HK-2 (cell line): Measurements from ENCODE around the gene ASCL2.
A peak's percentile ranks its signal among the peaks of the same experiment; 100 is the strongest.

ENCODE experiments used
- DNase-seq: peaks from one replicate; pipeline ENCODE4 v3.0.0-alpha.2; 2018; ENCODE audit not compliant: unreplicated experiment

The ASCL2 gene

DNA sequence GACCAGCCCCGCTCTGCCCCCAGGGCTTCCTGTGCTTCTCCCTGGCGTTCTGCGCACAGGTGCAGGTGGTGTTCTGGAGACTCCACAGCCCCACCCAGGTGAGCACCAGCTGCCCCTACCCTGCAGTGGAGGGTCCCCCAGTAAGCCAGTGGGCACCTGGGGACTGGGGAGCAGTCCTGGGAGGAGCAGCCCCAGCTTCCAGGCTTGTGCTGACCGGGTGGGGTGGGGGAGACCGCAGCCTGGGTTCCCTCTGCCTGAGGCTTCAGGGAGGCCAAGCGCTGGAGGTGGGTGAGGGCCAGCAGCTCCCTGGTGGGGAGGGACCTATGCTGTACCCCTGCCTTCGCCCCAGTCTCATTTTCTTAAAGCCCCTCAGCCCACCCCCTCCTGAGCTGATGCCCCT, 38.3 kb upstream of the ASCL2 start:
- DNase-seq: no peak

DNA sequence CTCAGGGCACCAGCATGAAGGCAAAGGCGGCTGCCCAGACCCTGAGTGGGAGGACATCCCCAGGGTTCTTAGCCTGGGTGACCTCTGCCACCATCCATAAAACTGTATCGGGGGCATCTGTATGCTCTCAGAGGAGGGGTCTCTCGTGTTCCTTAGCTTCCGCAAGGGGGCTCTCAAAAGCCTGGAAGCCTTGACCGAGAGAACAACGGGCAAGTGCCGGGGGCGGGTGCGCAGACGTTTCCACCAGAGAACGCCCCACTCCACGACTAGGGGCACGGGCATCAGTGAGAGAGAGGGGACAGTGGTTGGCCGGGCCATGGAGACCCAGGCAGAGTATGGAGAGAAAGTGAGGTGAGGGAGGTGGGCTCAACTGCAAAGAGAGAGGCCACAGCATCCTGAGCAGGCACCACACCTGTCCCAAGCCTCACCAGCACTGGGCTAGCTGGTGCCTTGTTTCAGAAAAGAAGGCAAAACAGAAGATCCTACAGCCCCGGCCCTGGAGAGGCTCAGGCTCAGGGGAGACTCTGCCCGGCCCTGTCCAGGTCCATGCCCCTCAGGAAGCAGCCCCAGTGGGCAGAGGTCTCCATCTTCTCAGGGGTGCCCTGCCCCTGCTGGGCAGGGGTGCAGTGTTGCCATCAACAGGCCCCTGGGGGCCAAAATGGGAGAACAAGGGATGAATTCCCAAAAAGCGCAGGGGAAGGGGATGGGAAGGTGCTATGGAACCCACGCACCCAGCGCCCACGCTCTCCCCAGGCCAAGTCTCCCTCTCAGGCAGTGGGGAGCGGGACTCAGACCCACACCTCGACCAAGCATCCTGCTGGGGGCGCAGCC, 37.3 kb upstream of the ASCL2 start:
- no peak for DNase-seq

DNA sequence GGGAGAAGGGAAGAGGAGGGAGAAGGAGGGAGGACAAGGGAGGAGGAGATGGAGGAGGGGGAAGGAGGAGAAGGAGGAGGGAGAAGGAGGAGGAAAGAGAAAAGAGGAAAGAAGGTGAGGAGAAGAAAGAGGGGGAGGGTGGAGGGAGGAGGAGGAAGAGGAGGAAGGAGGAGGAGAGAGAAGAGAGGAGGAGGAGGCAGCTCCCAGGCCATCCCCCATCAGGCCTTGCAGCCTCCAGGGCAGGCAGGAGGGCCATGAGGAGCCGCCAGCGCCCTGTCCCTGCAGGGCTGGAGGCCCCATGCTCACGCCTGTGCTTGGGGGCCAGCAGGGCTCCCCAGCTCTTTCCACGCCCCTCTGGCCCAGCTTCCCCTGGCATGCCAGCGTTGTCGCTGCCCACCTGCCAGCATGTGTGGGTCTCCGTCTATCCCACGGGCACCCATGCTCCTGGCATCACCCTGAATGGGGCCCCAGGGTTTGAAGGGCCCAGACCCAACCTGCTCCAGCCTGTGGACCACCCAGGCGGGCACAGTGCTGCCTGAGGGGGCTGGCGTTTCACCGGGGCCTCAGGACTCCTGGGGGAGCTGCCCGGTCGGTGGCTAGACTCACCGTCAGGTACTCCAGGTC, 36.6 kb upstream of the ASCL2 start:
- no peak for DNase-seq

DNA sequence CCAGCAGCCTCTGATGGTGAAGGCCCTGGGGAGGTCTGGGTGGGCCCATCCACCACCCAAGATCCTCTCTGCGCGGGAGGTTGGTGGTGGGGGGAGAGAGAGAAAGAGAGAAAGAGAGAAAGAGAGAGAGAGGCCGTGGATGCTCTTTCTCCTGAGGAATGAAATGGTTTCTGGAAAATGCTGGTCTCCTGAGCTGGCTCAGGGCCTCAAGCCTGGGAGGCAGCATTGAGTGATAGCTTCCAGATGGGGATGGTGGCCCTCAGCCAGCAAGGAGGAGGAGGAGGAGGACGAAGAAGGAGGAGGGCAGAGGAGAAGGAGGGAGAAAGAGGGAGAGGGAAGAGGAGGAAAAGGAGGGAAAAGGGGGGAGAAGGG, 36.0 kb upstream of the ASCL2 start:
- no peak for DNase-seq

DNA sequence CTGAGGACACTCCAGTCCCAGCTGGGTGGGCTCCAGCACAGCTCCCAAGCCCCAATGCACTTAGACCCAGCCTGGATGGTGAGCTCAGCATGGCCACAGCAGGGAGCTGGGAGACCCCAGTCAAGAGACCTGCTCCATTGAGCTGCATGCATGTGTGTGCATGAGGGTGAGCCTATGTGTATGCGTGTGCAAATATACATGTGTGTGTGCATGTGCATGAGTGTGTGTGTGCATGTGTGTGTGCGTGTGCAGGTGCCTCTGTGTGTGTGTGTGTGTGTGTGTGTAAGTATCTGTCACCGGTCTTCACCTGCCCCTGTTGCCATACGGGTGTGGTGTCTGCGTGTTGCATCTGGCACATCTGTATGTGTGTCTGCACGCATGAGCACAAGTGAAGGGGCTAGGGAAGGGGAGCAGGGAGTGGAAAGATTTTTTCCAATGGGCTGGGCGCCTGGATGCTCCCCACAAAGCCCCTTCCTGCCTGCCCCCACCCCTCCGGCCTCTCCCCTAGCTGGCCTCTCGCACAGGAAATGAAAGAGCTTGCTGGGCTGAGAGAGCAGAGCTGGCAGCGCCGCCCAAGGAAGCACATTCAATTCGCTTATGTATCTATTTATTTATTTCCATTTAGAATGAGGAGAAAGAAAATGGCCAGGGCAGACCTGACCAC, 35.5 kb upstream of the ASCL2 start:
- no peak for DNase-seq

DNA sequence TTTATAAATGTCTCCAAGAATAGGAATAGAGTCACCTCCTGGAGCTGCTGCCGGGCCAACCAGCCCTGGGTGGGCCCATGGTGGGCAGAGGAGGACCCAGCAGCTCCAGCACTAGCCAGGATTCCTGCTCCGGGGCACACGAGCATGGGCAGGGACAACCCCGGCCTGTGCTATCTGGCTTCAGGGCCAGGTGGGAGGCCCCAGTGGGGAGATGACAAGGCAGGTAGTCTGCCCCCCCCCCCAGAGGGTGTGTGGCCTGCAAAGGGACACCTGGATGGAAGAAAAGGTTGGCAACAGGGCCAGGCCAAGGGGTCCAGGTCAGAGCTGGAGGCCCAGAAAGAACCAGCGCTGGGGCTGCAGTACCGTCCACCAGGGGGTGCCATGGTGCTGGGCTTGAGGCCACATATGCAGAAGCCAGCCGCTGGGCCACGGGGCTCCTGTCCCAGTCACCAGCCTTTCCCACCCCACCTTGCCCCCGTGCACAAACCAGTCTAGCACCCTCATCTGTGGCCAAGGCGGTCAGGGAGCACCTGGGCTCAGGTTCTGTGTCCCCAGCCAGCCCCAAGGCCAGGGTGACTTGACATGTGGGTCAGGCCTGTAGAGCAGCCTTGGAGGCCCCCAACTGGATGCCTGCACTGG, 34.9 kb upstream of the ASCL2 start:
- DNase-seq: peak; percentile 65

DNA sequence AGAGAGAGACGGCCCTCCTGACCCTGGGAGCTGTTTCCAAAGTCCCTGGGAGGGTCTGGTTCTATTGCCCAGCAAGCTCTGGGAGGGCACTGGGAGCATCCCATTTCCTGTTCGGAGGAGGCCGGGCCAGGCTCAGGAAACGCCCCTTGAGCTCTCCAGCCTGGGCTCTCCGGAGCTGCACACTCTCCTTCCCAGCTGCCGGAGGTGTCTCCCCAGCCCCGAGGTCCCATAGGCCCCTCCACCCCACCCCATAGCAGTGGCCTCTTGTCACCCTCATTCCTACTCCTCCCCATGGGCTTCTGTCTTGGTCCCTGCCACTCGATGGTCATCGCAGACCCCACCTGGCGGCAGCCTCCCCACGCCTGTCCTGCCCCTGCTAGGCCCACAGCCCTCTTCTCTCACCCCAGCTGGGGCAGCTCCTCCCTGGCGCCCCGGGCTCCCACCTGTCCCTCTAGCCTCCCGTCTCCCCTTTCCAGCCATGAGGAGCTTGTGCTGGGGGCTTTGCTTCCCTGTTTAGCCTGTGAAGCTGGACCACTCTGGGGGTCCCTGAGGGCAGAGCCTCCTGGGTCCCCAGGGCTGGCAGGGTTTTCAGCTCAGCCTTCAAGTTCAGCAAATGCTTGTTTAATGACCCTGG, 34.2 kb upstream of the ASCL2 start:
- DNase-seq: no peak

DNA sequence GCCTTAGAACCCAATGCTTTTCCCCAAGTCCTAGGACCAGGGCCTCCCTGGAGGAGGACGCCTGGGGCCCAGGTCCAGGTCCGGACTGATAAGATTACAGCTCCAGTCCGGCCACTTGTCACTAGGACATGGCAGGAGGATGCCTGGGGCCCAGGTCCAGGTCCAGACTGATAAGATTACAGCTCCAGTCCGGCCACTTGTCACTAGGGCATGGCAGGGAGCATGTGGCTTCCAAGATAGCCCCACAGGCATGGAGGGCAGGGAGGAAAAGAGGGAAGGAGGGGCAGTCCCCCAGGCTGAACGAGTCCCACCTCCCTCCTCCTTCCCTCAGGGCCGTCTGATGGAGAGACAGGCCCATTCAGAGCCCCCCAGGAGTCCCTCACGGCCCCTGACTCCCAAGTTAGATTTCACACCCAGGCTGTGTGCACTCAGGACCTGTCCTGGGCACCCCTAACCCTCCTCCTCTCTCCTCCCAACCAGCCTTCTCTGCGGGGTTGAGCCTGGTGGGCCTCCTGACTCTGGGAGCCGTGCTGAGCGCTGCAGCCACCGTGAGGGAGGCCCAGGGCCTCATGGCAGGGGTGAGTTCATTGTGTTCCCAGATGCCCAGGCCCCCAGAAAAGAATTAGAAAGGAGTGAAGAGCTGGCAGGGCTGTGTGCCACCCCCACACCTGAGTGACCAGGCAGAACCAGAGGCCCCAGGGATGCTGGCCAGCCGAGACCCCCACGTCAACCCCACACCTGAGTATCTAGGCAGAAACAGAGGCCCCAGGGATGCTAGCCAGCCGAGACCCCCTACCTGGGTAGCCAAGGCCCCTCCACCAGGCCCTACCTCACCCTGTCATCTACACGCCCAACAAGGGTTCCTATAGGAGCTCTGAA, 33.5 kb upstream of the ASCL2 start:
- DNase-seq: no peak

DNA sequence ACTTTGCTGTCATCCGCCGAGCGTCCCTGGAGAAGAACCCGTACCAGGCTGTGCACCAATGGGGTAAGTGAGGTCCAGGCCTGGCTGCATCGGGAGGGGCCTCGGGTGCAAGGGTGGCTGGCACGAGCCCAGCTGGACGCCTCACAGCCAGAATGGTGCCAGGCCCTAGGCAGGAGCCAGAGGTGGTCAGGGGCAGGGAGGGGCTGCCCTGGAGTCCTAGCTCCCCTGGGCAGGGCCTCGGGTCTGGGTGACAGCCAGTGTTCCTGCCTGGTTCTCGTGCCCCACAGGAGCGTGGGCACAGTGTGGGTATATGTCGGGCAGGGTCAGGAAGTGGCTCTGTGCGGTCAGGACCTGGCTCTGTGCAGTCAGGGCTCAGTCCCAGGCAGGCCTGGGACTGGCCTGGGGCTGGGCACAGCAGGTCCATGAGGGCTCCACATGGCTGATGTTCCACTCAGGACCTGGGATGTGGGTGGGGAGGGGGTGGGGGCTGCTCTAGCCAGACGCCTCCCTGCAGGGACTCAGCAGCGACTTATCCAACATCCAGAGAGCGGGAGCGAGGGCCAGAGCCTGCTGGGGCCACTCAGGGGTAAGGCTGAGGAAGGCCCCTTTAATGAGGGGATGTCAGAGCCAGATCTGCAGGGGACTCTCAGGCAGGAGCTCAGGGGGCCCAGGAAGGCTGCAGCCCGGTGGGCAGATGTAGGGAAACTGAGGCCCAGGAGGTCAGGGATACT, 32.7 kb upstream of the ASCL2 start:
- no peak for DNase-seq

DNA sequence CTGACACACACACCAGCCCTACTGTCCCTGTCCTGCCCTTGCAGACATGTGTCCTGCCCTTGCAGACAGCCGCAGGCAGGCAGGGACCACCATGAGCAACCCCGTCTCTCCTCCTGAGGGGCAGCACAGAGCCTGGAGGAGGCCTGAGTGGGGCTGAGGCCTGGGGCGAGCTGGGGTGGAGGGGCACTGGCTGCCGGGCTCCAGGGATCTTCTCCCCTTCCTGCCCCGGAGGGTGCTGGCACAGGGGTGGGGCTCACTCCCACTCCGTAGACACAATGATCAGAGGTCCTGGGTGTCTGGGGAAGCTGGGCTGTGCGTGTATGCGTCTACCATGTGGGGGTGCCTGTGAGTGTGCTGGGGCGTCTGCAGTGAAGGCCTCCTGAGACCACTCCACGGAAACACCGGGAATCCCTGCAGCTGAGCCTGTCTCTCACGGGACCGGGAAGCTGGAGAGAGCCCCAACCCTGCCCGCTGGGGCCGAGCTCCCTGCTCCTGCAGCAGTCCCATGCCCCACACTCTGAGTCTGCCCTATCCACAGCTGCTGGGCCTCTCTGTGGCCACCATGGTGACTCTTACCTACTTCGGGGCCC, 32.0 kb upstream of the ASCL2 start:
- no peak for DNase-seq

DNA sequence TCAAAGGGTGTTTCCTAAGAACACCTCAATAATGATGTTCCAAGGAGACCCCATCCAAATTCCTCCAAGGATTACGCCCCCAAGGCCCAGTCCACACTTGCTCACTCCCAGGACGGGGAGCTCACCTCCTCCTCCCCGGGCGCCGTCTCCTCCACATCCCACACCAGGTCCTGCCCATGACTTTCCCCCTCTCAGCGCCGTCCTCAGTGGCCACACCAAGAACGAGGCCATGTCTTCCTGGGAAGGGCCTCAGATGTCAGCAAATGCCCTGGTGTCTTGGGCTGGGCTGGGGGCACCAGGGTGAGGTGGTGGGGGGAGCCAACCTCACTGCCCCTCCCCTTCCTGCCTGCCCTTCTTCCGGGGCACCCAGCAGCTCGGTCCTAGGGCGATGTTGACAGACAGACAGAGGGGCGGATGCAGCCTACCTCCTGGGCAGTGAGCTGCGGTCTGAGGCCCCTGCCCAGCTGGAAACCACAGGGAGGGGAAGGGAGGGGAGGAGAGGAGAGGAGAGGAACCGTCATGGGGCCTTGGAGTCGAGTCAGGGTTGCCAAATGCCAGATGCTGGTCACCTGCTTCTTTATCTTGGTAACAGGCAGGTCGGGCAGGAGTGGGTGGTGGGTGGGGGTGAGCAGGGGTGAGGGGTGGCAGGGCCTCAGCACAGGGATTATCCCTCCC, 31.4 kb upstream of the ASCL2 start, which contains the start of the genes C11orf21 and TSPAN32:
C11orf21 (minus strand) TSS at position 288 of the 675 bp plus-strand sequence; CDS start at position 178, 110 bp downstream.
TSPAN32 (plus strand) TSS at position 383 of the 675 bp plus-strand sequence; CDS start at position 520, 137 bp downstream.
- peak; percentile 53 for DNase-seq

DNA sequence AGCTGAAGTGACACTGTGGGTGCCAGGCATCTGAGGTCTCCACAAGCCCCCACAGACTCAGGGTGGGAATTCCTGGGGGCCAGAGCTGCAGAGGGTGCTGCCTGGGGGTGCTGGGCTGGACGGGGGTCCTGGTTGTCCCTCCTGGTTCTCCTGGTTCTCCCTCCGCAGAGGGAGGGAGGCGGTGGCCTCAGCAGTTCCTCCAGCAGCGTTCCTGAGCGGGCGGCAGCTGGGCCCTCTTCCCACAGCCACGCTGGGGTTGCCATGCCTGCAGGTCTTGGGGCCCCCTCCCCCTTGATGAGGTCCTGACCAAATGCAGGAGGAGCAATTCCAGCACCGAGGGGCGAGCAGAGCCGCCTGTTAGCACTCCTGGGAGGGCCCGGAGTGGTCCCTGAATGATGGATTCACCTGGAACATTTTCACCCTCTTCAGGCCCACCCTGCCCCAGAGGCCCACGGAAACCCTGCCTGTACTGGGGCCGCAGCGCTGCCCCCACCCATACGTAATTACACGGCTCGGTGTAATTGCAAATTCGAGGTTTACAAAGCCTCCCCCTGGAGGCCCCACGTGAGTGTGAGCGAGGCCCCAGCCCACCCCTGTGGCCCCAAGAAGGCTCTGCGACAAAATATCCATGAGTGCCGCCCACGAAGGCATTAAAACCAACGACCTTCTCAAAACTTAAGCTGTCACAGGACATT, 30.7 kb upstream of the ASCL2 start:
- DNase-seq: no peak

DNA sequence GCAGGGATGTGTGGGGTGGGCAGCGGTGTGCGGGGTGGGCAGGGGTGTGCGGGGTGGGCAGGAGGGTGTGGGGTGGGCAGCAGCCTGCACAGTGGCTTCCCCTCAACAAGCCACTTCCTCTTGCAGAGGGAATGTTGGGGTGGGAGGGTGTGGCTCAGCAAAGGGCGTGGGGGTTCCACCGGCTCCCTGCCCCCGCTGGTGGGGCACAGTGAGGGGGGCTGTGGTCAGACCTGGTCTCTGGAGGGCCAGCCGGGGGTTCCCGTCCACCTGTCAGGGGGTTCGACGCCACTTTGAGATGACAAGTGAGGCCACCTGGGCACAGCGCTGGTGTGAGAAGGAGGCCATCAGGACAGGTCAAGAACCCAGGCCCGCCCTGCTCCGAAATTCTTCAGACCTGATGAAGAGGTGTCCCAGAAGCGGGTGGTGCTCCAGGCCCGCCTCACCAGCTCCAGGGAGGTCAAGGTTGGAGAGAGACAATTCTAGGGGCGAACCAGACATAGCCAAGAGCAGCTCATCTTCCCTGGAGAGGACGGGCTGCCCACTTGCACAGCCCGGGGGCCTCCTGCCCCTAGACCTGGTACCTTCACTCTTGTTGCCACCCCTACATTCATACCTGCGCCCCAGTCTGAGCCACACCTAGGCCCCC, 30.0 kb upstream of the ASCL2 start:
- DNase-seq: no peak

DNA sequence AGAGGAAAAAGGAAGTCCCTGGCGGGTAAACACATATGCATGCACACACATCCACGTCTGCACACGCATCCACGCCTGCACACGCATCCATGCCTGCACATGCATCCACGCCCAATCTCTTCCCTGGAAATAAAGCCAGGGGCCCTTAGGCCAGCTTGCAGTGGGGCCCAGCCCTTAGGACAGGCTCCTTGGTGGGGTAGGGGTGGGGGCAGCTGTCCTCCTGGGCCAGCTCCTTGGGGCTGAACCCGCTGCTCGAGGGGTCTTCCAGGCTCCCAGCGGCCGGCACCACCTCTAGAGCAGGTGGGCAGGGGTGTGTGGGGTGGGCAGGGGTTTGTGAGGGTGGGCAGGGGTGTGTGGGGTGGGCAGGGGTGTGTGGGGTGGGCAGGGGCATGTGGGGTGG, 29.4 kb upstream of the ASCL2 start:
- no peak for DNase-seq

DNA sequence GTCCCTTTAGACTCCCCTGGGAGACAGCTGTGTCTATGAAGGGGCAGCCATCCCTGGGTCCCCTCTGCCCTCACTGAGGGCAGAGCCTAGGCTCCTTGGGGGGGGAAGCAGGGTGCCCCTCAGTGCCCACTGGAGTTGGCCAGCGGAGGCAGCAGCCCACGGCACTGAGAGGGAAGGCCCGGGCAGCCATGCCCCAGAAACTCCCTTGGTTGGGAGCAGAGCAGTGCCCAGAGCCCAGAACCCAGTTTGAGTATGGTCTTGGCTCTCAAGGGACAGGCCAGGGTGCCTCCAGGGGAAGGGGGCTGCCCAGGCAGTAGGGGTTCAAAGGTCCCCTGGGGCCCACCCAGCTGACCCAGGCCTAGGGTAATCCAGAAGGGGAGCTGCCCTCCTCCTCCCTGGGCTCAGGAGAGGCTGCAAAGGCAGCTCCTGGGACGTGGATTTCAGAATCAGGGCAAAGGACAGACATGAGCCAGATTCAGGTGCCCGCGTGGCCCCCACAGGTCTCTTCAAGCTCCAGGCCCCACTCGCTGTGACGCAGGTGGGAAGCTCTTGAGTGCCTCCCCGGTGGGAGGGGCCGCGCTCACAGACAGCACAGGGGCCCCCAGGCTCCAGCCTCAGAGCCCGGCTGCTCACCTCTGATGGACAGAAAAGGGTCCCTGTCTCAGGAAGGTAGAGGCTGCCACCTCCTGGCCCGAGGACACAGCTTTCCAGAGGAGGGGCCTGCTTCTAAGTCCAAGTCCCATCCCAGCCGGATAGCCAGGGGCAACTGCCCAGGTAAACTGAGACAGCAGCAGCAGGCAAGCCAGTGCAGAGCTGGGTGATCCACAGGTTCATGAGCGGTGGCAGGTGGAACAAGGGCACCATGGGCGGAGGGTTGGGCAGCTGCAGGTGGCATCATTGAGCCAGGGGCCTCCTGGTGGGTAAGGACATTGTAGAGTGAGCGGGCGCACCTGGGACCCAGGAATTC, 28.7 kb upstream of the ASCL2 start:
- no peak for DNase-seq

DNA sequence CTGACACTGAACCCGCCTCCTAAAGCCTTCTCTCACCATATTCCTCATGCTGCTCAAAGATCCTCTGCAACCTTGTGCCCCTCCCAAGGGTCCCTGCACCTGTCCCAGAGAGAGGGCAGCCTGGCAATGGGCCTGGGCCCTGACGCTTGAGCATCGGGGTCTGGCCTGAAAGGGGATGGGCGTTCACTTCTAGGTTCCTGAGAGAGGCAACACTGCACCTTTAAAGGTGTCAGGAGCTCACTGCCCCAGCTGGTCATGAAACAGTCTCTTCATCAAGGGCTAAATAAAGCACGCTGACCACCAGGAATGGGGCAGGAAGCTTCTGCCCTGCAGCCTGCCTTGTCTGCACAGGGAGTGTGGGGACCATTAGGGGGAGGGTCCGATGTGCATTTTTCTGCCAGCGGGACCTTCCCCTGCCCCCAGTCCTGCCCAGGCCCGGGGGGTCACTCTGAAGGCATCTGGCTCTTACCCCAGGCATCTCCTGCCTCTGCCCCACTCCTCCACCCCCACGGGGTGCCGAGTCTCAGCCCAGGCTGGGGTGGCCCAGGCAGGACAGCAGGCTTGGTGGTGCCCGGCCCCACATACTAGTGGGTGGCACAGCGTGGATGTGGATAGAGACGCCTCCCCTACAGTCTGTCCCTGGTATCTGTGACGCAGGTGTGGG, 27.9 kb upstream of the ASCL2 start:
- DNase-seq: no peak
